Karpas-422 (cell line): Measurements from ENCODE around the gene UCK1. TPM values are rescaled to one million over a fixed set of nuclear protein-coding genes. Genes with fewer than 3 reads are reported as not detected.

Source experiments
- DNase-seq: peaks from one replicate; pipeline ENCODE4 v3.0.0-alpha.2; 2015
- H2AFZ ChIP-seq: fragments of 200-600 bp; sonication (generic); 2 replicates; pipeline ENCODE4 v1.6.1; 2014; ENCODE audit warnings: antibody characterized with exemption, low read length, mixed read lengths
- H3K27ac ChIP-seq: fragments of 200-600 bp; sonication (generic); 2 replicates; pipeline ENCODE4 v1.5.1; 2014; ENCODE audit warnings: mild to moderate bottlenecking, low read length, moderate library complexity
- H3K27me3 ChIP-seq: fragments of 200-600 bp; sonication (generic); 2 replicates; pipeline ENCODE4 v1.6.1; 2014; ENCODE audit warnings: low read length, mixed read lengths
- H3K36me3 ChIP-seq: fragments of 200-600 bp; sonication (generic); 2 replicates; pipeline ENCODE4 v1.6.1; 2014; ENCODE audit warnings: low read length, mixed read lengths; ENCODE audit not compliant: insufficient read depth
- H3K4me1 ChIP-seq: fragments of 200-600 bp; sonication (generic); 2 replicates; pipeline ENCODE4 v1.6.1; 2014; ENCODE audit warnings: mild to moderate bottlenecking, low read length, mixed read lengths
- H3K4me2 ChIP-seq: fragments of 200-600 bp; sonication (generic); 2 replicates; pipeline ENCODE4 v1.6.1; 2014; ENCODE audit warnings: low read length, low read depth, mild to moderate bottlenecking; ENCODE audit not compliant: poor library complexity, severe bottlenecking
- H3K4me3 ChIP-seq: fragments of 200-600 bp; sonication (generic); 2 replicates; pipeline ENCODE4 v1.5.1; 2014; ENCODE audit warnings: mild to moderate bottlenecking, antibody characterized with exemption, low read length, mixed read lengths
- H3K79me2 ChIP-seq: fragments of 200-600 bp; sonication (generic); 2 replicates; pipeline ENCODE4 v1.6.1; 2014; ENCODE audit warnings: mild to moderate bottlenecking, low read length, mixed read lengths
- H3K9ac ChIP-seq: fragments of 200-600 bp; sonication (generic); 2 replicates; pipeline ENCODE4 v1.6.0; 2014; ENCODE audit warnings: low read length
- H3K9me2 ChIP-seq: fragments of 200-600 bp; sonication (generic), shearing (Covaris generic); replicated peaks from 2 replicates; pipeline ENCODE4 v1.6.0; 2014; ENCODE audit warnings: mild to moderate bottlenecking, low read length, moderate library complexity; ENCODE audit not compliant: insufficient read depth
- H3K9me3 ChIP-seq: fragments of 300-700, 200-600 bp; sonication (generic); 2 replicates; pipeline ENCODE4 v1.6.1; 2014; ENCODE audit warnings: low read length, mixed read lengths
- H4K20me1 ChIP-seq: fragments of 200-600 bp; sonication (generic); 2 replicates; pipeline ENCODE4 v1.6.1; 2014; ENCODE audit warnings: mild to moderate bottlenecking, antibody characterized with exemption, low read length, low read depth; ENCODE audit not compliant: insufficient read depth
- total RNA-seq: library from RNA; depleted of rRNA; stranded (reverse); fragments of >200 nt; shearing (Covaris generic); gene quantifications from 2 replicates; pipeline ENCODE4 v1.2.3, GENCODE V29; 2014; ENCODE audit warnings: low replicate concordance; rRNA removed

UCK1 gene
- total RNA-seq, result 8.0 and 23.5 TPM in 2 replicates

DNA sequence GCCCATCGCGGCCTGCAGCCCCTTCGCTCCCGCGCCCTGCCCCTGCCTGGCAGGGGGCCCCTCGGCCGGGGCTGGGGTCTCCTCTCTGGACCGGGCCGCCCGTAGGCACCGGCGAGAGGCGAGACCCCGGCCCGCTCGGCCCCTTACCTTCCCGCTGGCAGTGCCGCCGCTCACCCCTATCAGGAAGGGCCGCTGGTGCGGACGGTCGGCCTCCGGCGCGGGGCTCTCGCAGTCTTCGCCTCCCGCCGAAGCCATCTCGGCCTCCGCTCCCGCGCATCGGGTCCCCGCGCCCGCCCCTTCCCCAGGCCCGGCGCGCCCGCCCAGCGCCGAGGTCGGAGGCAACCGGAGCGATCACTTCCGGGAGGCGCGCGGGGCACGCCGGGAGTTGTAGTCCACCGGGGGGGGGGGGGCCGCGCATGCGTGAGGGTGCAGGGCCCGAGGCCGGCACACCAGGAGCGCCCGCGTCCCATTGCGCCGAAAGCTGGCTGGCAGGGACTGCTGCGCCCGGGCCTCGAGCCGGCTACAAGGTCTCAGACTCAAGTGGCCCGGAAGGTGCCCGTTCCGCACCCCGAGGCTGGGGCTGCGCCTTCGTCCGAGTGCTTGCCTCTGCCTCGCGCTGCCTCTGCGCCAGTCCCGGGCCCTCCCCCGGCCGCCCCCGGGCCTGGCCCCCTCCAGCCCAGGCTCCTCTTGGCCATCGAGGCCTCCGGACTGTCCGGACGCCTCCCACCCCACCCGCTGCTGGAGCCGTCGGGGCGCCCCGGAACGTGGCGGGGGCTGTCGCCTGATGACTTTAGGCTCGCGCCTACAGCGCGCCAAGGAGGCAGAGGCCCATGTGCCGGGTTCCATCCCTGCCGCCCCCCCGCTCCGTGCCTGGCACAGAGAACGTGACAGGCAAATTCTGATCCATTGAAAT, at the start of gene UCK1:
UCK1 (minus strand) TSS at position 344 of the 913 bp plus-strand sequence; CDS start at position 255, 89 bp downstream.
- peak; percentile 93 for DNase-seq
- Histone ChIP-seq H3K27ac (peak within 1 kb of the TSS; percentile 26; the same call in 1 of the 2 replicates), H2AFZ (peak within 1 kb of the TSS; percentile 91; the same call in 1 of the 2 replicates), H3K27me3 (no peaks in the 10 kb centered on the region), H3K9ac (peak within 1 kb of the TSS; percentile 97), H3K9me2 (no peaks in the 10 kb centered on the region), H3K79me2 (peaks cover 14% of the 10 kb centered on the region), H4K20me1 (no peaks in the 10 kb centered on the region), H3K4me1 (peaks cover 14% of the 10 kb centered on the region), H3K36me3 (no peaks in the 10 kb centered on the region), H3K4me2 (peak within 1 kb of the TSS; percentile 99), H3K4me3 (peak within 1 kb of the TSS; percentile 98), H3K9me3 (no peaks in the 10 kb centered on the region)

DNA sequence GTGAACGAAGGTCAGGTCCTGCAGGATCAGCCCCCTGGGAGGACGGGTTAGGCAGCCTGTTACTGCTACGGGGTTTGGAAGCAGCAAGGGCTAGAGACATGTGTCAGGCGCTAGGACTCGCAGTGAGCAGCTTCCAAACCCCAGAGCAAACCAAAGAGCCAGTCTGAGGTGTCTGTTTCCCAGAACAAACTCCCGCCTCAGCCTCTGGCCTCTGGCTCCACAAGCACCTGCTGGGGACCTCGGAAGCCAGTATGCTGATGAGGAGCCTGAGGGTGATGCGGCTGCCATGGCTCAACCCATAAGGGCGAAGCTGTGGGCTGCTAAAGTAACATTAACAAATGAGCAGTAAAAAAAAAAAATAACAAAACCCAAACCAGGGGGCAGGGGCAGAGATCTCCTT, 49.3 kb upstream of the UCK1 start:
- H3K9me2 ChIP-seq, result no peaks in the 10 kb centered on the region
- no peak overlapping the region for H3K9ac ChIP-seq
- no peaks in the 10 kb centered on the region for H3K27me3 ChIP-seq
- no peak overlapping the region for H3K27ac ChIP-seq
- H3K4me3 ChIP-seq, result no peak overlapping the region
- no peaks in the 10 kb centered on the region for H3K9me3 ChIP-seq
- no peak overlapping the region for H3K4me2 ChIP-seq
- H3K4me1 ChIP-seq, result no peaks in the 10 kb centered on the region
- H3K36me3 ChIP-seq, result no peaks in the 10 kb centered on the region
- no peaks in the 10 kb centered on the region for H3K79me2 ChIP-seq
- no peaks in the 10 kb centered on the region for H4K20me1 ChIP-seq
- no peak for DNase-seq
- H2AFZ ChIP-seq, result no peak overlapping the region

DNA sequence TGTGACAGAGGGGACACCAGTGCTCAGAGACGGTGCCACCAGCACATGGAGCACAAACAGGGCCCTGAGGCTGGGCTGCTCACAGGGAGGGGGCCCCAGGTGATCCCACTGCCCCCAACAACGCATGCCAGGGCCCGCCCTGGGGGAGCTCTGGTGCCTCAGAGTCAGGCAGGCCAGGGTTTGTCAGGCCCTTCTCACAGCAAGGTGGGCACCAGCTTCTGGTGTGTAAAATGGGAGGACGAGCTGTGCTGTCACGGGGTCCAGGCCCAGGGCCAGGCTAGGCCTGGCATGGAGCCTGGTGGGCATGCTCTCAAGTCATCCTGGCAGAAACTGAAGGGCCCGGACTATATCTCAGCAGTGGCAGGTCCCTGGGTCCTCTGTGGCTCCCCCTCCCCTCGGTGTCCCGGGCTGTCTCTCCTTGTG, 48.7 kb upstream of the UCK1 start:
- no peaks in the 10 kb centered on the region for H3K36me3 ChIP-seq
- H3K27ac ChIP-seq, result no peak overlapping the region

DNA sequence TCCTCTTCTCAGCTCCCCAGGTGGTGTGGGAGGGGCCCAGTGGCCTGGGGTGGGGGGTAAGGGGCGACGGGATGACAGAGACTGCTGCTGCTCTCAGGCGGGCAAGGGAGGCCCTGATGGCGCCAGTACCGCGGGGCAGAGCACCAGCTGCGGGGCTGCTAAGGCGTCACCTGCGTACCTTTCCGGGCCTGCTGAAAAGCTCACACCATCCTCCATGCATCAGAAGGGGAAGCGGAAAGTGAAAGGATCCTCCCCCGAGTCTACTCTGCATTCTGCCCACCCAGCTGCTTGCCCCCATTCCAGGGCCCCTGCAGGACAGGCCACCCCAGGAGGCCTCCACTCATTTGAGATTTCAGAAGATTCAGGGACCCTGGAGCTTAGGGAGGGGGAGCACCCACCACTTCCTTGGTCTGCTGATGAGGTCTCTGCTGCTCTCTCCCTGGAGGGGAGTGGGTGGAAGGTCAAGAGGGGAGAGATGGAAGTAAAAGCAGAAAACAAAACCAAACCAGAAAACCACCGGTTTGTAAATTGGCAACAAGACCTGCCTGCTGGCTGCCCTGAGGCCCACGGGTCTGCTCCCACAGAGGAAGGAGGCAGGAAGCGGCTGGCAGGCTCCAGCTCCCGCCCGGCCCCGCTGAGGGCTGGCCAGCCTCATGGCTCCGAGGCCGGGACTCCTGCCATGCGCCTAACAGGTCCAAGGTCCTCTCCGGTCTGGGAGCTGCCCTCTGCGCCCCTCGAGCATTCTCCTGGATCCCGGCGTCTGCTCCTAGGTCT, 47.9 kb upstream of the UCK1 start:
- no peaks in the 10 kb centered on the region for H3K79me2 ChIP-seq
- H3K9me3 ChIP-seq, result no peaks in the 10 kb centered on the region
- no peaks in the 10 kb centered on the region for H4K20me1 ChIP-seq
- H3K9me2 ChIP-seq, result no peaks in the 10 kb centered on the region
- no peak overlapping the region for H2AFZ ChIP-seq
- DNase-seq, result no peak
- no peak overlapping the region for H3K4me2 ChIP-seq
- no peaks in the 10 kb centered on the region for H3K36me3 ChIP-seq
- no peak overlapping the region for H3K4me3 ChIP-seq
- H3K4me1 ChIP-seq, result no peaks in the 10 kb centered on the region
- H3K27me3 ChIP-seq, result no peaks in the 10 kb centered on the region
- H3K9ac ChIP-seq, result no peak overlapping the region
- H3K27ac ChIP-seq, result no peak overlapping the region

More for the DNA sequence above, 48.7 kb upstream of the UCK1 start:
- H3K4me3 ChIP-seq, result no peak overlapping the region
- H2AFZ ChIP-seq, result no peak overlapping the region
- no peaks in the 10 kb centered on the region for H3K4me1 ChIP-seq
- no peak for DNase-seq
- no peak overlapping the region for H3K4me2 ChIP-seq
- H3K79me2 ChIP-seq, result no peaks in the 10 kb centered on the region
- no peaks in the 10 kb centered on the region for H4K20me1 ChIP-seq
- H3K27me3 ChIP-seq, result no peaks in the 10 kb centered on the region
- no peaks in the 10 kb centered on the region for H3K9me3 ChIP-seq
- no peaks in the 10 kb centered on the region for H3K9me2 ChIP-seq
- H3K9ac ChIP-seq, result no peak overlapping the region

DNA sequence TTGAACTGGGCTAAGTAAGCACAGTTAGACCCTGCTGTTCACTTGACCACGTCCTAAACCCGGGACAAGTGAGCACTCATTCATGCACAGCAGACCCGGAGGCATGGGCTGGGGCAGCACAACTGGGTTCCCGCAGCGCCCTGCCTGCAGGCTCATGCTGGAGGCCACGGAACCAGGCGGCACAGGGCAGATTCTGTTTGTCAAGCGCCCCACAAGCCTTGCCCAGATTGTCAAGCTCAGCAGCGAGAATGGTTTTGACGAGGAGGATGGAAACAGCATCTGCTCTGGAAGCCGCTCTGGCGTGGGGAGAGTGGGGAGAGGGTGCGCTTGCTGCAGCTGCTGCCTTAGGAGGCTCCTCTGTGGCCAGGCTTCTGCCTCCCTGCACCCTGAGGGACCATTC, 47.0 kb upstream of the UCK1 start:
- Histone ChIP-seq H3K79me2 (no peaks in the 10 kb centered on the region), H3K27ac (no peak overlapping the region), H3K9me2 (no peaks in the 10 kb centered on the region), H4K20me1 (no peaks in the 10 kb centered on the region), H3K4me3 (no peak overlapping the region), H3K4me2 (no peak overlapping the region), H3K27me3 (no peaks in the 10 kb centered on the region), H2AFZ (no peak overlapping the region), H3K9me3 (no peaks in the 10 kb centered on the region), H3K36me3 (no peaks in the 10 kb centered on the region), H3K9ac (no peak overlapping the region), H3K4me1 (no peaks in the 10 kb centered on the region)
- no peak for DNase-seq

DNA sequence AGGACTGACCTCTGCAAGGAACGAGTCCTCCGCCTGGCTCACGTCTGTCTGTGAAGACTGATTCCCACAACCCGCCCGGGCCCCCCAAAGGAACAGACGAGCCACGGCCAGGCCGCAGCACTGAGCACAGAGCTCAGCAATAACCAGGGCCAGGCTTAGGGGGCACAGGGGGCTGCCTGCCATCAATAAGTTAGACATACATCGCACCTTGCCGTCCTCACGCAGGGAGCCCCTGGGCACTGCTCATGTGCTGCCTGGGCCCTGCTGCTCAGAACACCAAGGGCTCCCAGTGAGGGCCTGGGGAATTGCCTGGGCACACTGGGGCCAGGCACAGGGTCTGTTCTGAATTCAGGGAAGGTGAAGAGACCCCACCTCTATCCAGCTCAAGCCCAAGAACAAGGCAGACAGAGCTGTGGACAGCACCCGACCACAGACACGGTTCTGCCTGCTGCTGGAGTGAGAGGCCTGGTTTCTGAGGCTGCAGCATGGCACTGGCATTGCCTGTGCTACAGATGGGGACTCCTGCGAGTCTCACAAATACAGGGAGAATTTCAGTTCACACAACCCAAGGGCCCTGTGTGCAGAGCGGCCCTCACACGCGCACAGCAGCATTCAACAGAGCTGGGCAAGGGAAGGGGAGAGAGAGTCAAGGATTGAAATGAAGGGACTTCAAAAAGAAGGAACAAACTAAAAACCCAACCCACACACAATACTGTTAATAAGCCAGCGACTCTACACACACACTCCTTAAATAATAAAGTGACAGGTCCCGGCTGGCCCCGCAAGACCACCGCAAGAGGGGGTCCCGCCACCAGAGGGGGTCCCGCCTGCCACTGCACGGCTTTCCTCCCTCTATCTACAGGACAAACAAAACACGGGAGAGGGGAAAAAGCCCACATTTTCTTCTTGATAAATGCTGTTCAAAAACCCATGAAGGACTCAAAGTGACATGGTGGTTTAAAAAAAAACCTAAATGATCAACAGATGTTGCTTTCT, 46.2 kb upstream of the UCK1 start:
- Histone ChIP-seq H4K20me1 (no peaks in the 10 kb centered on the region), H3K9me3 (no peaks in the 10 kb centered on the region), H3K36me3 (no peaks in the 10 kb centered on the region), H3K4me1 (no peaks in the 10 kb centered on the region), H3K27me3 (no peaks in the 10 kb centered on the region), H3K4me3 (no peak overlapping the region), H3K9ac (no peak overlapping the region), H3K79me2 (no peaks in the 10 kb centered on the region), H3K9me2 (no peaks in the 10 kb centered on the region), H2AFZ (no peak overlapping the region), H3K4me2 (no peak overlapping the region), H3K27ac (no peak overlapping the region)
- no peak for DNase-seq

DNA sequence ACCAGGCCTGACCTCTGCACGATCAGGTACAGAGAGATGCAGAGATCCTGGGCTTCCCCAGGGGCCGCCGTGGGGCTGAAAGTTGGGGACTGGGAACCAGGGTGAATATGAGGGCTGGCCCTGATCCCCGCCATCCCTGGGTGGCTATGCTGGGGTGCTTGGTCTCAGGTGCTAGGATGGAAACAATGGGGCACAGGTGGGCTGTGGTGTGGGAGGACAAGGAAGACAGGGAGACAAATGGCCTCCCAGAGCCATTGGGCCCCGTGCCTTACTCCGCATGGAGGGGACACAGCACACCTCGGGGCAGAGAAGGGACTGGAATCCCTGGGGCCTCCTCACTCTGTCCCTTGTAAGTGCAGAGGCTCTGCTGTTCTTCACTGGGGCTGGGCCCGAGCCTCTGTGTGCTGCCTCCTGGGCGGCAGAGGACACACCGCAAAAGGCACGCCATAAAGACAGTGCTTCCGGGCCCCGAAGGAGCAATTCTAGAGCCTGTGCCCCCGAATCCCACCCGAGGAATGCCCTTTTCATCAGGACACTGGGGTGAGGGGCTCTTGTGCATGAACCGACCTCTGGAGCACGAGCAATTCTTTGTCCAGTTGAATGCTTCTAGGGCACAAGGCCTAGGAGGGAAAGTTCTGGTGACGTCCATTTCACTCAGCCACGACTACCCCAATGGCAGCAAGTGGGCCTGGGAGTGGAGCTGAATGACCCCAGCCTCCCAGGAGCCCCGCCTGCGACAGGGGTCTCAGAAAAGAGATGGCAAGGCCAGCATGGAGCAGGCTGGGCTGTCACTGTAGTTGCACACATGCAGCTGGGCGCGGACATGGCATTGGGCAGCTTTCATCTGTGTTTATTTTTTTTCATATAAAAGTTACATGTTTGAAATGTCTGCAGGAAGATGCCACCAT, 45.1 kb upstream of the UCK1 start:
- H3K27me3 ChIP-seq, result no peaks in the 10 kb centered on the region

More for the DNA sequence above, 45.1 kb upstream of the UCK1 start:
- Histone ChIP-seq H3K79me2 (no peaks in the 10 kb centered on the region), H3K36me3 (no peaks in the 10 kb centered on the region), H4K20me1 (no peaks in the 10 kb centered on the region), H3K9me3 (no peaks in the 10 kb centered on the region), H3K27ac (no peak overlapping the region), H2AFZ (no peak overlapping the region), H3K4me3 (no peak overlapping the region), H3K4me1 (no peaks in the 10 kb centered on the region), H3K9ac (no peak overlapping the region), H3K9me2 (no peaks in the 10 kb centered on the region), H3K4me2 (no peak overlapping the region)
- DNase-seq, result no peak
